Gastroesophageal sphincter (tissue), 4 donors: Measurements from ENCODE around the gene ZNF774. TPM values are rescaled to one million over a fixed set of nuclear protein-coding genes. Genes with fewer than 3 reads are reported as not detected.

Source experiments
- ATAC-seq: fragments of 150-250 bp; one replicate; pipeline ENCODE4 v1.9.1; 2016; ENCODE audit warnings: mild to moderate bottlenecking, moderate library complexity
- H3K27ac ChIP-seq, 4 donors: fragments of 200-600 bp; sonication (generic) in 3 of 4; 1 replicate in 3 of 4; 2 replicates in 1 of 4; pipeline ENCODE4 v1.5.1; 2016 to 2019
- H3K27me3 ChIP-seq: fragments of 200-600 bp; sonication (generic); one replicate; pipeline ENCODE4 v1.5.1; 2019
- H3K36me3 ChIP-seq, 2 donors: fragments of 200-600 bp; sonication (generic); one replicate each; pipeline ENCODE4 v1.5.1; 2019; ENCODE audit warnings: control low read depth in 1 of 2
- H3K4me1 ChIP-seq, 3 donors: fragments of 200-600 bp; sonication (generic); 1 replicate in 2 of 3; 2 replicates in 1 of 3; pipeline ENCODE4 v1.5.1; 2016 to 2019; ENCODE audit warnings: control low read depth in 2 of 3
- H3K4me3 ChIP-seq, 2 donors: fragments of 200-600 bp; sonication (generic); one replicate each; pipeline ENCODE4 v1.5.1; 2019; ENCODE audit warnings: mild to moderate bottlenecking in 1 of 2, moderate library complexity in 1 of 2
- H3K9me3 ChIP-seq, 3 donors: fragments of 200-600 bp; sonication (generic); one replicate each; pipeline ENCODE4 v1.5.1; 2017 to 2019; ENCODE audit warnings: control low read depth in 2 of 3
- CTCF ChIP-seq, 4 experiments: fragments of 200-600 bp in 2 of 4; fragments of 450-650 bp in 2 of 4; sonication (generic) in 1 of 4; IDR thresholded peaks; one replicate each; pipeline ENCODE4 v1.5.1; 2017 to 2019; ENCODE audit warnings: antibody characterized with exemption in 4 of 4, mild to moderate bottlenecking in 2 of 4, moderate library complexity in 2 of 4
- EP300 ChIP-seq: sonication (generic); formaldehyde crosslinking; IDR thresholded peaks from one replicate; pipeline ENCODE4 v1.6.1; 2017; ENCODE audit warnings: antibody characterized with exemption, mild to moderate bottlenecking
- POLR2A ChIP-seq, 2 donors: fragments of 450-650 bp; IDR thresholded peaks; one replicate each; pipeline ENCODE4 v1.6.1; 2017; ENCODE audit warnings: antibody characterized with exemption in 2 of 2, mild to moderate bottlenecking in 2 of 2, moderate library complexity in 1 of 2
- POLR2AphosphoS5 ChIP-seq: sonication (generic); formaldehyde crosslinking; IDR thresholded peaks from one replicate; pipeline ENCODE4 v1.6.1; 2017; ENCODE audit warnings: antibody characterized with exemption
- WGBS, 2 donors: methylation state at CpG; one replicate each; pipeline ENCODE4 v1.1.5; 2018; ENCODE audit warnings: low coverage in 1 of 2; 5-methylcytosine and 5-hydroxymethylcytosine counted together
- total RNA-seq, 4 donors: library from RNA; depleted of rRNA; stranded (reverse); fragments of >200 nt; gene quantifications; one replicate each; pipeline ENCODE4 v1.1.0, GENCODE V29; 2016

ZNF774 gene
- total RNA-seq, 4 donors from 2014 or later = 0.78 to 17.2 (median 1.1) TPM

- H3K27me3 ChIP-seq = no peaks in the 10 kb centered on the region
- 7 to 13% methylated on average over 1 of the region's 1 CpG for WGBS, 2 donors
- no peaks in the 10 kb centered on the region for H3K9me3 ChIP-seq
- no peak overlapping the region for H3K4me3 ChIP-seq
- ATAC-seq = no peak
- H3K4me1 ChIP-seq = peaks cover 32 to 99% (median 36%) of the 10 kb centered on the region in 3 donors
- H3K27ac ChIP-seq = peak overlapping the region; percentile 87 to 99 (median 88)
- no peaks in the 10 kb centered on the region for H3K36me3 ChIP-seq
- no peak for TF ChIP-seq EP300
These were observed 49.4 kb downstream of the ZNF774 start for GRCh38 chr15:90401495-90401894.

- ATAC-seq = peak; percentile 80
- no peaks in the 10 kb centered on the region for H3K9me3 ChIP-seq
- peaks cover 33 to 99% (median 44%) of the 10 kb centered on the region in 3 donors for H3K4me1 ChIP-seq
- no peak overlapping the region for H3K4me3 ChIP-seq
- H3K27ac ChIP-seq = peak overlapping the region; percentile 87 to 99 (median 88)
- no peaks in the 10 kb centered on the region for H3K27me3 ChIP-seq
- TF ChIP-seq POLR2A (IDR thresholded peaks at IDR 0.05) (no peak), CTCF (IDR thresholded peaks at IDR 0.05) (no peak), EP300 (no peak), POLR2AphosphoS5 (peak; percentile 52)
- no peaks in the 10 kb centered on the region for H3K36me3 ChIP-seq
These were observed 50.1 kb downstream of the ZNF774 start for GRCh38 chr15:90402223-90402622.

- Histone ChIP-seq H3K4me3 (no peak overlapping the region), H3K4me1 (peaks cover 38 to 99% (median 46%) of the 10 kb centered on the region in 3 donors)
- no peak for ATAC-seq
These were observed 50.7 kb downstream of the ZNF774 start for GRCh38 chr15:90402767-90403166.

GRCh38 chr15:90405055-90405607, 53.0 kb downstream of the ZNF774 start:
- no peak for ATAC-seq
- H3K36me3 ChIP-seq = no peaks in the 10 kb centered on the region
- 8 to 32% methylated on average over 3 of the region's 3 CpGs for WGBS, 2 donors
- H3K4me1 ChIP-seq = peaks cover 37 to 92% (median 46%) of the 10 kb centered on the region in 3 donors
- no peaks in the 10 kb centered on the region for H3K9me3 ChIP-seq
- no peak overlapping the region for H3K4me3 ChIP-seq
- peak overlapping the region; percentile 49 to 88 (median 72) for H3K27ac ChIP-seq
- TF ChIP-seq EP300 = no peak
- no peak for TF ChIP-seq POLR2AphosphoS5
- TF ChIP-seq POLR2A (IDR thresholded peaks at IDR 0.05) = no peak
- TF ChIP-seq CTCF (IDR thresholded peaks at IDR 0.05) = no peak
- no peaks in the 10 kb centered on the region for H3K27me3 ChIP-seq

More at GRCh38 chr15:90402767-90403166, 50.7 kb downstream of the ZNF774 start:
- Histone ChIP-seq H3K36me3 (no peaks in the 10 kb centered on the region), H3K9me3 (no peaks in the 10 kb centered on the region), H3K27ac (peak overlapping the region; percentile 87 to 99 (median 88)), H3K27me3 (no peaks in the 10 kb centered on the region)
- TF ChIP-seq CTCF (IDR thresholded peaks at IDR 0.05) = no peak
- no peak for TF ChIP-seq POLR2A (IDR thresholded peaks at IDR 0.05)
- TF ChIP-seq EP300 = no peak
- TF ChIP-seq POLR2AphosphoS5 = no peak
- WGBS, 2 donors = 22 to 45% methylated on average over 3 of the region's 3 CpGs

- Histone ChIP-seq H3K9me3 (no peaks in the 10 kb centered on the region), H3K36me3 (no peaks in the 10 kb centered on the region), H3K27me3 (no peaks in the 10 kb centered on the region), H3K27ac (peak overlapping the region; percentile 53 to 88 (median 74)), H3K4me3 (no peak overlapping the region), H3K4me1 (peaks cover 26 to 83% (median 34%) of the 10 kb centered on the region in 3 donors)
- no peak for ATAC-seq
- 31 to 47% methylated on average over 3 of the region's 3 CpGs for WGBS, 2 donors
- TF ChIP-seq POLR2A (IDR thresholded peaks at IDR 0.05) (no peak), EP300 (no peak), POLR2AphosphoS5 (no peak), CTCF (IDR thresholded peaks at IDR 0.05) (no peak)
These were observed 55.3 kb downstream of the ZNF774 start for GRCh38 chr15:90407336-90407735.
